Measurements from ENCODE around the gene VIT. TPM values are rescaled to one million over a fixed set of nuclear protein-coding genes. Genes with fewer than 3 reads are reported as not detected.

VIT gene
- total and polyA plus RNA-seq, 7 experiments from 2014 or later = not detected

GRCh38 chr2:36676364-36676763, 20.1 kb upstream of the VIT start:
- ChIA-PET CTCF (no interaction called here), POLR2A (interaction anchor here (0.6 kb wide), 1 partner anchor 300 kb away, joined by 3 read pairs; no protein-coding TSS in a partner anchor)
- Histone ChIP-seq H3K4me3 (ENCODE audit: low read length) (no peak overlapping the region), H3K9me3 (ENCODE audit: control insufficient read depth in 2 of 3, low read length in 3 of 3) (peaks cover 0 to 3% (median 0%) of the 10 kb centered on the region in 3 experiments), H3K4me1 (ENCODE audit: control insufficient read depth in 2 of 2, insufficient read depth in 2 of 2, low read length in 2 of 2) (no peaks in the 10 kb centered on the region), H3K27me3 (ENCODE audit: control insufficient read depth in 2 of 2, insufficient read depth in 2 of 2, low read length in 2 of 2) (no peaks in the 10 kb centered on the region), H3K27ac (ENCODE audit: low read depth, low read length) (no peak overlapping the region), H3K36me3 (ENCODE audit: control insufficient read depth in 2 of 3, insufficient read depth in 3 of 3, low read length in 3 of 3) (no peaks in the 10 kb centered on the region)
- no peak for ATAC-seq
- Mint-ChIP-seq H3K4me3 (no peak overlapping the region), H3K9me3 (peaks cover 0 to 35% (median 17%) of the 10 kb centered on the region in 11 donors), H3K4me1 (peaks cover 8 to 16% (median 15%) of the 10 kb centered on the region in 7 donors), H3K36me3 (peaks cover 0 to 11% (median 5%) of the 10 kb centered on the region in 5 donors), H3K27ac (no peak overlapping the region), H3K27me3 (peaks cover 17 to 32% (median 22%) of the 10 kb centered on the region in 5 donors)
- intact Hi-C loops (cut with micrococcal nuclease) = no loop called here
- DNase-seq = no peak

GRCh38 chr2:36677386-36677785, 19.1 kb upstream of the VIT start:
- intact Hi-C loops (cut with micrococcal nuclease) = no loop called here
- Mint-ChIP-seq H3K4me3 (no peak overlapping the region), H3K27me3 (peaks cover 16 to 34% (median 24%) of the 10 kb centered on the region in 5 donors), H3K4me1 (peaks cover 8 to 16% (median 15%) of the 10 kb centered on the region in 7 donors), H3K27ac (no peak overlapping the region), H3K36me3 (peaks cover 0 to 11% (median 5%) of the 10 kb centered on the region in 5 donors), H3K9me3 (peaks cover 0 to 37% (median 17%) of the 10 kb centered on the region in 11 donors)
- ATAC-seq = peak; percentile 26
- ChIA-PET POLR2A (no interaction called here), CTCF (interaction anchor here (0.6 kb wide), 1 partner anchor 49 kb away, joined by 3 read pairs; no protein-coding TSS in a partner anchor)
- H3K4me1 ChIP-seq (ENCODE audit: control insufficient read depth in 2 of 2, insufficient read depth in 2 of 2, low read length in 2 of 2) = no peaks in the 10 kb centered on the region
- no peak overlapping the region for H3K4me3 ChIP-seq (ENCODE audit: low read length)
- no peaks in the 10 kb centered on the region for H3K27me3 ChIP-seq (ENCODE audit: control insufficient read depth in 2 of 2, insufficient read depth in 2 of 2, low read length in 2 of 2)
- peaks cover 0 to 3% (median 0%) of the 10 kb centered on the region in 3 experiments for H3K9me3 ChIP-seq (ENCODE audit: control insufficient read depth in 2 of 3, low read length in 3 of 3)
- no peak for DNase-seq
- H3K36me3 ChIP-seq (ENCODE audit: control insufficient read depth in 2 of 3, insufficient read depth in 3 of 3, low read length in 3 of 3) = no peaks in the 10 kb centered on the region
- no peak overlapping the region for H3K27ac ChIP-seq (ENCODE audit: low read depth, low read length)

DNA sequence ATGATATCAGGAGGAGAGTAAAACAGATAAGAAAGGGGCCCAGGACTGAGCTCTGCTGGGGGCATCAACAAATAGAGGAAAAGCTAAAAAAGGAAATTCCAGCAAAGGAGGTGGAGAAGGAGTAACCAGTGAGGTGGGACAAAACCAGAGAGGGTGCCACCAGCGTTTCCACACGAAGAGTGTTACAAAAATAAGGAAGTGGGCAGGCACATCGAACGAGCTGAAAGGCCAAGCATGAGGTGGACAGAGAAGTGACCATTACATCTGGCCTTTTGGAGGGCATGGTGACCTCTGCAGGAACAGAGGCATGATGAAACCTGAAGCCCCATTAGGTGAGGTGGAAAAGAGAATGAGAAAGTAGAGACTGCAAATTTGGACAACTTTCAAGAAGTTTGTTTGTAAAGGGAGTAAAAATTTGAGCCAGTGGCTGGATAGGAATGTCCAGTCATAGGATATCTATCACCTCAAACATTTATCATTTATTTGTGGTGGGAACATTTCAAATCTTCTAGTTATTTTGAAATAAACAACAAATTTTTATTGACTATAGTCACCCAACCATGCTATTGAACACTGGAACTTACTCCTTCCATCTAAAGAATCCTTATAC, 18.4 kb upstream of the VIT start:
- Mint-ChIP-seq H3K27me3 (peaks cover 23 to 35% (median 31%) of the 10 kb centered on the region in 5 donors), H3K9me3 (peaks cover 0 to 42% (median 17%) of the 10 kb centered on the region in 11 donors), H3K36me3 (peaks cover 0 to 11% (median 5%) of the 10 kb centered on the region in 5 donors), H3K4me3 (peak overlapping the region in 2 of 10 donors; percentile 17 to 25), H3K27ac (no peak overlapping the region), H3K4me1 (peaks cover 8 to 16% (median 15%) of the 10 kb centered on the region in 7 donors)
- no peak overlapping the region for H3K4me3 ChIP-seq (ENCODE audit: low read length)
- DNase-seq = no peak
- H3K36me3 ChIP-seq (ENCODE audit: control insufficient read depth in 2 of 3, insufficient read depth in 3 of 3, low read length in 3 of 3) = no peaks in the 10 kb centered on the region
- intact Hi-C loops (cut with micrococcal nuclease) = no loop called here
- no peak for ATAC-seq
- POLR2A ChIA-PET = no interaction called here
- CTCF ChIA-PET = interaction anchor here (0.6 kb wide), 1 partner anchor 50 kb away, joined by 3 read pairs; no protein-coding TSS in a partner anchor
- no peaks in the 10 kb centered on the region for H3K27me3 ChIP-seq (ENCODE audit: control insufficient read depth in 2 of 2, insufficient read depth in 2 of 2, low read length in 2 of 2)
- no peak overlapping the region for H3K27ac ChIP-seq (ENCODE audit: low read depth, low read length)
- peaks cover 0 to 3% (median 0%) of the 10 kb centered on the region in 3 experiments for H3K9me3 ChIP-seq (ENCODE audit: control insufficient read depth in 2 of 3, low read length in 3 of 3)
- no peaks in the 10 kb centered on the region for H3K4me1 ChIP-seq (ENCODE audit: control insufficient read depth in 2 of 2, insufficient read depth in 2 of 2, low read length in 2 of 2)

DNA sequence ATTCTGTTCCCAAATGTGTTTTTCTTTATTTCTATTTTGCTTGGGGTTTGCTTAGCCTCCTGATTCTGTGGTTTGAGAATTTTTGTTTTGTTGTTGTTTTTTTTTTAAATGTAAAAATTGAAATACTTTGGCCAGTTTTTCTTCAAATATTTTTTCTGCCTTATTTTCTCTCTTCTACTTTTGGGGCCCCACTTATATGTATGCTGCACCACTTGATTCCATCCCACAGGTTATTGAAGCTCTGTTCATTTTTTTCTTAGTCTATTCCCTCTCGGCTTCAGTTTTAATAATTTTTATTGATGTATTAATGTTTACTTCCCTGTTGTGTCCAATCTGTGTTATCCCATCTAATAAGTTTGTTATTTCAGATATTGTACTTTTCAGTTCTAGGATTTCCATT, 17.7 kb upstream of the VIT start:
- peaks cover 25 to 36% (median 32%) of the 10 kb centered on the region in 5 donors for H3K27me3 Mint-ChIP-seq
- peaks cover 0 to 3% (median 0%) of the 10 kb centered on the region in 3 experiments for H3K9me3 ChIP-seq (ENCODE audit: control insufficient read depth in 2 of 3, low read length in 3 of 3)
- DNase-seq (no peak), ATAC-seq (no peak)
- H3K4me1 Mint-ChIP-seq = peaks cover 8 to 16% (median 15%) of the 10 kb centered on the region in 7 donors
- peaks cover 0 to 42% (median 17%) of the 10 kb centered on the region in 11 donors for H3K9me3 Mint-ChIP-seq
- ChIA-PET CTCF (no interaction called here), POLR2A (no interaction called here)
- intact Hi-C loops (cut with micrococcal nuclease) = no loop called here
- no peak overlapping the region for H3K27ac Mint-ChIP-seq
- no peaks in the 10 kb centered on the region for H3K4me1 ChIP-seq (ENCODE audit: control insufficient read depth in 2 of 2, insufficient read depth in 2 of 2, low read length in 2 of 2)
- H3K36me3 ChIP-seq (ENCODE audit: control insufficient read depth in 2 of 3, insufficient read depth in 3 of 3, low read length in 3 of 3) = no peaks in the 10 kb centered on the region
- no peak overlapping the region for H3K4me3 Mint-ChIP-seq
- H3K27me3 ChIP-seq (ENCODE audit: control insufficient read depth in 2 of 2, insufficient read depth in 2 of 2, low read length in 2 of 2) = no peaks in the 10 kb centered on the region
- no peak overlapping the region for H3K4me3 ChIP-seq (ENCODE audit: low read length)
- peaks cover 0 to 11% (median 5%) of the 10 kb centered on the region in 5 donors for H3K36me3 Mint-ChIP-seq
- no peak overlapping the region for H3K27ac ChIP-seq (ENCODE audit: low read depth, low read length)

GRCh38 chr2:36680012-36680411, 16.5 kb upstream of the VIT start:
- peaks cover 8 to 16% (median 15%) of the 10 kb centered on the region in 7 donors for H3K4me1 Mint-ChIP-seq
- intact Hi-C loops (cut with micrococcal nuclease) = no loop called here
- CTCF ChIA-PET = no interaction called here
- peaks cover 0 to 11% (median 5%) of the 10 kb centered on the region in 5 donors for H3K36me3 Mint-ChIP-seq
- H3K4me3 Mint-ChIP-seq = no peak overlapping the region
- peaks cover 25 to 35% (median 31%) of the 10 kb centered on the region in 5 donors for H3K27me3 Mint-ChIP-seq
- H3K9me3 Mint-ChIP-seq = peaks cover 0 to 42% (median 17%) of the 10 kb centered on the region in 11 donors
- no peak for ATAC-seq
- no peak for DNase-seq
- POLR2A ChIA-PET = no interaction called here
- no peak overlapping the region for H3K27ac Mint-ChIP-seq
- no peaks in the 10 kb centered on the region for H3K36me3 ChIP-seq (ENCODE audit: control insufficient read depth in 2 of 3, insufficient read depth in 3 of 3, low read length in 3 of 3)
- H3K4me3 ChIP-seq (ENCODE audit: low read length) = no peak overlapping the region
- H3K4me1 ChIP-seq (ENCODE audit: control insufficient read depth in 2 of 2, insufficient read depth in 2 of 2, low read length in 2 of 2) = no peaks in the 10 kb centered on the region
- H3K27me3 ChIP-seq (ENCODE audit: control insufficient read depth in 2 of 2, insufficient read depth in 2 of 2, low read length in 2 of 2) = no peaks in the 10 kb centered on the region
- peaks cover 0 to 3% (median 0%) of the 10 kb centered on the region in 3 experiments for H3K9me3 ChIP-seq (ENCODE audit: control insufficient read depth in 2 of 3, low read length in 3 of 3)
- no peak overlapping the region for H3K27ac ChIP-seq (ENCODE audit: low read depth, low read length)

GRCh38 chr2:36682562-36682961, 13.9 kb upstream of the VIT start:
- Histone ChIP-seq H3K27ac (ENCODE audit: low read depth, low read length) (no peak overlapping the region), H3K36me3 (ENCODE audit: control insufficient read depth in 2 of 3, insufficient read depth in 3 of 3, low read length in 3 of 3) (no peaks in the 10 kb centered on the region), H3K4me1 (ENCODE audit: control insufficient read depth in 2 of 2, insufficient read depth in 2 of 2, low read length in 2 of 2) (no peaks in the 10 kb centered on the region), H3K4me3 (ENCODE audit: low read length) (no peak overlapping the region), H3K27me3 (ENCODE audit: control insufficient read depth in 2 of 2, insufficient read depth in 2 of 2, low read length in 2 of 2) (no peaks in the 10 kb centered on the region), H3K9me3 (ENCODE audit: control insufficient read depth in 2 of 3, low read length in 3 of 3) (peaks cover 0 to 3% (median 0%) of the 10 kb centered on the region in 3 experiments)
- intact Hi-C loops (cut with micrococcal nuclease) = no loop called here
- H3K4me3 Mint-ChIP-seq = no peak overlapping the region
- CTCF ChIA-PET = no interaction called here
- ATAC-seq (no peak), DNase-seq (no peak)
- peaks cover 0 to 37% (median 17%) of the 10 kb centered on the region in 11 donors for H3K9me3 Mint-ChIP-seq
- no peak overlapping the region for H3K27ac Mint-ChIP-seq
- peaks cover 0 to 10% (median 5%) of the 10 kb centered on the region in 5 donors for H3K36me3 Mint-ChIP-seq
- POLR2A ChIA-PET = no interaction called here
- peaks cover 19 to 31% (median 26%) of the 10 kb centered on the region in 5 donors for H3K27me3 Mint-ChIP-seq
- peaks cover 0 to 5% (median 4%) of the 10 kb centered on the region in 7 donors for H3K4me1 Mint-ChIP-seq
